ENCODE data around the gene CYSLTR2.

- TF ChIP-seq USF1 (IDR thresholded peaks at IDR 0.05) (no peak), EP300 (IDR thresholded peaks at IDR 0.05; ENCODE audit: borderline replicate concordance) (no peak), RAD21 (IDR thresholded peaks at IDR 0.05; ENCODE audit: low read depth) (no peak), REST (IDR thresholded peaks at IDR 0.05; ENCODE audit: low read depth) (no peak), FOXM1 (IDR thresholded peaks at IDR 0.05; ENCODE audit: borderline replicate concordance, low read depth) (no peak), CEBPB (IDR thresholded peaks at IDR 0.05) (no peak), MAX (IDR thresholded peaks at IDR 0.05) (no peak), EGR1 (IDR thresholded peaks at IDR 0.05) (no peak), YY1 (IDR thresholded peaks at IDR 0.05; ENCODE audit: low read depth) (no peak), TAF1 (IDR thresholded peaks at IDR 0.05; ENCODE audit: low read depth) (no peak), NFIC (IDR thresholded peaks at IDR 0.05) (no peak), CREB1 (IDR thresholded peaks at IDR 0.05; ENCODE audit: low read depth) (no peak)
Observed at GRCh38 chr13:48642061-48642460, 11.7 kb upstream of the CYSLTR2 start.
